Measurements from ENCODE around the gene POU6F2. TPM values are rescaled to one million over a fixed set of nuclear protein-coding genes. Genes with fewer than 3 reads are reported as not detected.

Gene POU6F2
- total RNA-seq, 1 experiment from 2014 or later, result not detected

DNA sequence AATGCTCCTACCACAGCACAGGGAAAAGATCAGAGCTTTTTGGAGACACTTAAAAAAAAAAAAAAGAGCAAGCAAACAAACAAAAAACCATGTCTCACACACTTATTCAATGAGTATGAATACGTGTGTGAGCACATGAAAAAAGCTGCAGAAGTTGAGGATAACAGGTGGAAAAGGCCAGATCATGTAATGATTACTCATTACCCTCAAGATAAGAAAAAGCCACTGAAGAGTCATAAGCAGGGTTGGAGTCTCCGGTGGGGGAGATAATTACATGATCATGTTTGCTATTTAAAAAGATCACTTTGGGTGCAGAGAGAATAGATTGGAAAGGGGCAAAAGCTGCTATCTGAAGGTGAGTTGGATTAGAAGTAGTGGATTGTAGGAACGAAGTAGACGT is 77.0 kb downstream of the POU6F2 start:
- H3K4me3 ChIP-seq (ENCODE audit: low read depth in 2 of 2, low read length in 2 of 2), result no peak overlapping the region
- TF ChIP-seq SIN3A (IDR thresholded peaks at IDR 0.05; ENCODE audit: borderline replicate concordance, insufficient read depth, low read depth, low read length) (no peak), POLR2AphosphoS5 (IDR thresholded peaks at IDR 0.05; ENCODE audit: low read depth, low read length) (no peak), TCF7L2 (IDR thresholded peaks at IDR 0.05; ENCODE audit: low read depth, low read length) (no peak)
- TF ChIP-seq, protein P1, sequence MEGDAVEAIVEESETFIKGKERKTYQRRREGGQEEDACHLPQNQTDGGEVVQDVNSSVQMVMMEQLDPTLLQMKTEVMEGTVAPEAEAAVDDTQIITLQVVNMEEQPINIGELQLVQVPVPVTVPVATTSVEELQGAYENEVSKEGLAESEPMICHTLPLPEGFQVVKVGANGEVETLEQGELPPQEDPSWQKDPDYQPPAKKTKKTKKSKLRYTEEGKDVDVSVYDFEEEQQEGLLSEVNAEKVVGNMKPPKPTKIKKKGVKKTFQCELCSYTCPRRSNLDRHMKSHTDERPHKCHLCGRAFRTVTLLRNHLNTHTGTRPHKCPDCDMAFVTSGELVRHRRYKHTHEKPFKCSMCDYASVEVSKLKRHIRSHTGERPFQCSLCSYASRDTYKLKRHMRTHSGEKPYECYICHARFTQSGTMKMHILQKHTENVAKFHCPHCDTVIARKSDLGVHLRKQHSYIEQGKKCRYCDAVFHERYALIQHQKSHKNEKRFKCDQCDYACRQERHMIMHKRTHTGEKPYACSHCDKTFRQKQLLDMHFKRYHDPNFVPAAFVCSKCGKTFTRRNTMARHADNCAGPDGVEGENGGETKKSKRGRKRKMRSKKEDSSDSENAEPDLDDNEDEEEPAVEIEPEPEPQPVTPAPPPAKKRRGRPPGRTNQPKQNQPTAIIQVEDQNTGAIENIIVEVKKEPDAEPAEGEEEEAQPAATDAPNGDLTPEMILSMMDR (IDR thresholded peaks at IDR 0.05), result no peak
- TF ChIP-seq, protein P2, sequence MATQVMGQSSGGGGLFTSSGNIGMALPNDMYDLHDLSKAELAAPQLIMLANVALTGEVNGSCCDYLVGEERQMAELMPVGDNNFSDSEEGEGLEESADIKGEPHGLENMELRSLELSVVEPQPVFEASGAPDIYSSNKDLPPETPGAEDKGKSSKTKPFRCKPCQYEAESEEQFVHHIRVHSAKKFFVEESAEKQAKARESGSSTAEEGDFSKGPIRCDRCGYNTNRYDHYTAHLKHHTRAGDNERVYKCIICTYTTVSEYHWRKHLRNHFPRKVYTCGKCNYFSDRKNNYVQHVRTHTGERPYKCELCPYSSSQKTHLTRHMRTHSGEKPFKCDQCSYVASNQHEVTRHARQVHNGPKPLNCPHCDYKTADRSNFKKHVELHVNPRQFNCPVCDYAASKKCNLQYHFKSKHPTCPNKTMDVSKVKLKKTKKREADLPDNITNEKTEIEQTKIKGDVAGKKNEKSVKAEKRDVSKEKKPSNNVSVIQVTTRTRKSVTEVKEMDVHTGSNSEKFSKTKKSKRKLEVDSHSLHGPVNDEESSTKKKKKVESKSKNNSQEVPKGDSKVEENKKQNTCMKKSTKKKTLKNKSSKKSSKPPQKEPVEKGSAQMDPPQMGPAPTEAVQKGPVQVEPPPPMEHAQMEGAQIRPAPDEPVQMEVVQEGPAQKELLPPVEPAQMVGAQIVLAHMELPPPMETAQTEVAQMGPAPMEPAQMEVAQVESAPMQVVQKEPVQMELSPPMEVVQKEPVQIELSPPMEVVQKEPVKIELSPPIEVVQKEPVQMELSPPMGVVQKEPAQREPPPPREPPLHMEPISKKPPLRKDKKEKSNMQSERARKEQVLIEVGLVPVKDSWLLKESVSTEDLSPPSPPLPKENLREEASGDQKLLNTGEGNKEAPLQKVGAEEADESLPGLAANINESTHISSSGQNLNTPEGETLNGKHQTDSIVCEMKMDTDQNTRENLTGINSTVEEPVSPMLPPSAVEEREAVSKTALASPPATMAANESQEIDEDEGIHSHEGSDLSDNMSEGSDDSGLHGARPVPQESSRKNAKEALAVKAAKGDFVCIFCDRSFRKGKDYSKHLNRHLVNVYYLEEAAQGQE (IDR thresholded peaks at IDR 0.05; ENCODE audit: insufficient read depth in 1 of 2, low read depth in 2 of 2, low read length in 1 of 2), result no peak
- no TSS peak for BruUV-seq (replicated peaks)
- no peaks in the 10 kb centered on the region for H3K4me1 ChIP-seq (ENCODE audit: control insufficient read depth, insufficient read depth, low read length)
- intact Hi-C loops (cut with micrococcal nuclease; ENCODE audit: unreplicated experiment) (no loop called here), in situ Hi-C loops (cut with HindIII; ENCODE audit: low pct_unique_long_range_greater_than_20kb, low sequenced_read_pairs) (no loop called here)
- ATAC-seq, result no peak
- DNase-seq (ENCODE audit: low read depth, low spot score), result no peak
- peaks cover 13% of the 10 kb centered on the region for H3K9me3 ChIP-seq (ENCODE audit: control insufficient read depth, insufficient read depth, low read depth, low read length)
- CTCF ChIA-PET, result no interaction called here
- POLR2A ChIA-PET, result interaction anchor here (0.6 kb wide), 1 partner anchor 246 kb away, joined by 3 read pairs; no protein-coding TSS in a partner anchor
- H3K27ac ChIP-seq (ENCODE audit: low read length), result no peak overlapping the region
- H3K36me3 ChIP-seq (ENCODE audit: control insufficient read depth, insufficient read depth, low read length), result no peaks in the 10 kb centered on the region
- no peaks in the 10 kb centered on the region for H3K27me3 ChIP-seq (ENCODE audit: control insufficient read depth, insufficient read depth, low read length)

- ChIA-PET CTCF (no interaction called here), POLR2A (no interaction called here)
- H3K27ac ChIP-seq (ENCODE audit: low read length), result no peak overlapping the region
- peaks cover 13% of the 10 kb centered on the region for H3K9me3 ChIP-seq (ENCODE audit: control insufficient read depth, insufficient read depth, low read depth, low read length)
- no peak for ATAC-seq
- no peak overlapping the region for H3K4me3 ChIP-seq (ENCODE audit: low read depth in 2 of 2, low read length in 2 of 2)
- in situ Hi-C loops (cut with HindIII; ENCODE audit: low pct_unique_long_range_greater_than_20kb, low sequenced_read_pairs), result no loop called here
- no peaks in the 10 kb centered on the region for H3K27me3 ChIP-seq (ENCODE audit: control insufficient read depth, insufficient read depth, low read length)
- TF ChIP-seq TCF7L2 (IDR thresholded peaks at IDR 0.05; ENCODE audit: low read depth, low read length) (no peak), SIN3A (IDR thresholded peaks at IDR 0.05; ENCODE audit: borderline replicate concordance, insufficient read depth, low read depth, low read length) (no peak), POLR2AphosphoS5 (IDR thresholded peaks at IDR 0.05; ENCODE audit: low read depth, low read length) (no peak)
- TF ChIP-seq, protein P1 (IDR thresholded peaks at IDR 0.05), result no peak
- TF ChIP-seq, protein P2 (IDR thresholded peaks at IDR 0.05; ENCODE audit: insufficient read depth in 1 of 2, low read depth in 2 of 2, low read length in 1 of 2), result no peak
- intact Hi-C loops (cut with micrococcal nuclease; ENCODE audit: unreplicated experiment), result no loop called here
- BruUV-seq (replicated peaks), result no TSS peak
- H3K36me3 ChIP-seq (ENCODE audit: control insufficient read depth, insufficient read depth, low read length), result no peaks in the 10 kb centered on the region
- no peaks in the 10 kb centered on the region for H3K4me1 ChIP-seq (ENCODE audit: control insufficient read depth, insufficient read depth, low read length)
- no peak for DNase-seq (ENCODE audit: low read depth, low spot score)
These were observed 78.4 kb downstream of the POU6F2 start for GRCh38 chr7:39056153-39056552.
